H1 (cell line): ENCODE data around the gene VPS13C.

Experiments
- ATF3 ChIP-seq: IDR thresholded peaks from 2 replicates; pipeline ENCODE4 v1.6.1; 2011; ENCODE audit warnings: low read depth, mild to moderate bottlenecking, low read length; ENCODE audit not compliant: insufficient read depth
- CTCF ChIP-seq, 3 experiments: IDR thresholded peaks; 1 replicate in 2 of 3; 2 replicates in 1 of 3; pipeline versions ENCODE4 v1.5.1 to v1.6.1; 2011; ENCODE audit warnings: low read length in 3 of 3, mild to moderate bottlenecking in 3 of 3, inconsistent platforms in 2 of 3, low read depth in 1 of 3, moderate library complexity in 1 of 3; ENCODE audit not compliant: insufficient read depth in 1 of 3; ENCODE audit errors: control extremely low read depth in 1 of 3
- SUZ12 ChIP-seq: fragments of 200-600 bp; sonication (generic); IDR thresholded peaks from 2 replicates; pipeline ENCODE4 v1.6.1; 2012; ENCODE audit warnings: mild to moderate bottlenecking, inconsistent platforms, low read length, moderate library complexity, mixed read lengths
- YY1 ChIP-seq: IDR thresholded peaks from 2 replicates; pipeline ENCODE4 v1.6.1; 2011; ENCODE audit warnings: low read depth, mild to moderate bottlenecking, low read length

- TF ChIP-seq ATF3 (no peak), YY1 (no peak), SUZ12 (no peak), CTCF (IDR thresholded peaks at IDR 0.05; ENCODE audit: control extremely low read depth in 1 of 3, insufficient read depth in 1 of 3, low read depth in 1 of 3, low read length in 3 of 3) (no peak)
These were observed 12.9 kb downstream of the VPS13C start for GRCh38 chr15:62047282-62047827.
